GM12891 (cell line): Measurements from ENCODE around the gene HBP1.

ENCODE experiments used
- POLR2A ChIP-seq: IDR thresholded peaks from 2 replicates; pipeline ENCODE4 v1.6.1; 2011; ENCODE audit warnings: low read depth, low read length, control low read depth
- POLR2AphosphoS5 ChIP-seq: IDR thresholded peaks from 2 replicates; pipeline ENCODE4 v1.6.1; 2011; ENCODE audit warnings: low read depth, low read length, control low read depth
- POU2F2 ChIP-seq: IDR thresholded peaks from 2 replicates; pipeline ENCODE4 v1.6.1; 2011; ENCODE audit warnings: low read depth, mild to moderate bottlenecking, control low read depth, low read length, moderate library complexity
- TAF1 ChIP-seq: IDR thresholded peaks from 2 replicates; pipeline ENCODE4 v1.6.1; 2011; ENCODE audit warnings: low read depth, low read length, control low read depth

DNA sequence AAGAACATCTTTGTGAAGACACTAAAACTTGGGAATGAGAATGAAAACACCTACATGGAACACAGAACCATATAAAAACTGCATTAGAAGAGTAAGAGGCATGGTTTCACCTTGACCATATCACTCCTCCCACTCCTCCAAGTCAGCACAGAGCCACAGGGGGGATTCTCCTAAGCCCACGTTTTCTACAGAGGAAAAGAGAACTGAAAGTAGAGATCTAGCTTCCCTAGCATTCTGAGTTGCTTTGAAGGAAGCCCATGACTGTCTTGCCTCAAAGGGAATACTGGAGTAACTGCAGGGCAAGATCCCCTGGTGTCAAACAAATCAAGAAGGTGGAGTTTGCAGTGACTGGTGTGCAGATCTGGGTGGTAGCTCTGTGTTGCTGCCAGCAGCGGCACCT is 43.9 kb downstream of the HBP1 start:
- no peak for TF ChIP-seq POLR2AphosphoS5
- TF ChIP-seq POLR2A = no peak
- TF ChIP-seq TAF1 = no peak
- no peak for TF ChIP-seq POU2F2
